Cardiac fibroblast (primary cell): ENCODE measurements around the gene TMEM179.
A peak's percentile ranks its signal among the peaks of the same experiment; 100 is the strongest.
"Not testable (repeated sequence)": the region's sequence is repeated elsewhere in the genome, so short reads cannot be mapped to it uniquely, and the experiment has no call there.

ENCODE experiments used
- DNase-seq, 2 donors: peaks; one replicate each; pipeline versions ENCODE4 v3.0.0 to v3.0.0-alpha.2; 2010; ENCODE audit warnings: low read depth in 2 of 2
- H3K4me3 ChIP-seq, 2 donors: replicated peaks in 1 of 2; 1 replicate in 1 of 2; 2 replicates in 1 of 2; pipeline ENCODE4 v1.5.1; 2011; ENCODE audit warnings: low read depth in 2 of 2, low read length in 2 of 2, mild to moderate bottlenecking in 2 of 2, moderate library complexity in 1 of 2
- TF ChIP-seq, protein P1 (sequence below): IDR thresholded peaks from one replicate; pipeline ENCODE4 v1.5.1; 2011; ENCODE audit warnings: low read depth, mild to moderate bottlenecking, low read length, inconsistent platforms

TMEM179 gene

DNA sequence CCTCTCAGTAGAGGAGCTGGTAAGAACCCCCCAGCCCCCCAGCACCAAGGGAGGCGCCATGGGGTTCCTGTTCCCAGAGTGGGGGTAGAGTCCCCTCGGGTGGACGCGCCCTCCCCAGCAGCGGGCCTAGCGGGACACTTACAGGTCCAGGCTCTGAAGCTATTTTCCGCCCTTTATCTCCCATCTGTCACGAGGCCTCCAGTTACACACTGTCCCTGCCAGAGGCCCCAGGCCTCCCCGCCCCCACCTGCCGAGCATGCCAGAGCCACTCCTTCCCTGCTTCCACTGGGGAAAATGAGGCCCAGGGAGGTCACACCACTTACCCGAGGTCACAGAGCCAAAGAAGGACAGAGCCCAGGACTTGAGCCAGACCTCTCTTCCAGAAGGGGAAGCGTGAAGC is 21.9 kb downstream of the TMEM179 start:
- no peak overlapping the region for H3K4me3 ChIP-seq
- TF ChIP-seq, protein P1, sequence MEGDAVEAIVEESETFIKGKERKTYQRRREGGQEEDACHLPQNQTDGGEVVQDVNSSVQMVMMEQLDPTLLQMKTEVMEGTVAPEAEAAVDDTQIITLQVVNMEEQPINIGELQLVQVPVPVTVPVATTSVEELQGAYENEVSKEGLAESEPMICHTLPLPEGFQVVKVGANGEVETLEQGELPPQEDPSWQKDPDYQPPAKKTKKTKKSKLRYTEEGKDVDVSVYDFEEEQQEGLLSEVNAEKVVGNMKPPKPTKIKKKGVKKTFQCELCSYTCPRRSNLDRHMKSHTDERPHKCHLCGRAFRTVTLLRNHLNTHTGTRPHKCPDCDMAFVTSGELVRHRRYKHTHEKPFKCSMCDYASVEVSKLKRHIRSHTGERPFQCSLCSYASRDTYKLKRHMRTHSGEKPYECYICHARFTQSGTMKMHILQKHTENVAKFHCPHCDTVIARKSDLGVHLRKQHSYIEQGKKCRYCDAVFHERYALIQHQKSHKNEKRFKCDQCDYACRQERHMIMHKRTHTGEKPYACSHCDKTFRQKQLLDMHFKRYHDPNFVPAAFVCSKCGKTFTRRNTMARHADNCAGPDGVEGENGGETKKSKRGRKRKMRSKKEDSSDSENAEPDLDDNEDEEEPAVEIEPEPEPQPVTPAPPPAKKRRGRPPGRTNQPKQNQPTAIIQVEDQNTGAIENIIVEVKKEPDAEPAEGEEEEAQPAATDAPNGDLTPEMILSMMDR = no peak
- peak in 1 of 2 donors; percentile 9 for DNase-seq

DNA sequence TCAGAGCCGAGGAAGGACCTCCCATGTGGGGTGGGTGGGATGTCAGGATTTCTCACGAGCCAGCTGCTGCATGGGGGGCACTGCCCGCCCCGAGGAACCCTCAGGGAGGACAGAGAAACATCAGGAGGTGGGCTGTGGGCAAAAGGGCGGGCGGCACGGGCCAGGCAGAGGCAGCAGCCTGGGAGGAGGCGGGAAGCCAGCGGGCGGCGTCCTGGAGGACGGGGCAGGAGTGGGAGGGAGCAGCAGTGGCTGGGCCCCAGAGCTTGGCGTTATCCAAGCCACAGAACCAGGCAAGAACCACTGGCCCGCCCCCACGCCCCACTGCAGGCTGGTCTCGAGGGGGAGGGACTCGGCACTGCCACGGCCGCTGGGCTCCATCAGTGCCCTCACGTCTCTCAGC is 22.6 kb downstream of the TMEM179 start:
- TF ChIP-seq, protein P1 = no peak
- DNase-seq = peak in 1 of 2 donors; percentile 8
- H3K4me3 ChIP-seq = no peak overlapping the region

DNA sequence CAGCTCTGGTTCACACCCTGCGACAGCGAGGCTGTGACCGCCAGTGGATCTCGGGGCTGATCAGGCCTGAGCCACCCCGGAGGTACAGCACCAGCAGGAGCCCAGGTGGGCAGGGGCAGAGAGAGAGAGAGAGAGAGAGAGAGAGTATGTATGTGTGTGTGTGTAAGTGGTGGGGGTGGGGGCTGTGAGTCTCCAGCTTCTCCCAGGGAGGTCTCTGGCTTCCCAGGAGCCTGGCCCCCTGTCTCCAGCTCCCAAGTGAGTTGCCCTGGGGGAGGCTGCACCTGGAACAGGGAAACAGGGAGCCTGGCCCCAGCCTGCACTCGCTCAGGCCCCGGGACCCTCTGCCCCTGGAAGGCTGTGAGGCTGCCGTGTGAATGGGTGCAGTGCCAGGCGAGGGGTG is 23.1 kb downstream of the TMEM179 start:
- DNase-seq = no peak
- TF ChIP-seq, protein P1 = no peak
- no peak overlapping the region for H3K4me3 ChIP-seq

DNA sequence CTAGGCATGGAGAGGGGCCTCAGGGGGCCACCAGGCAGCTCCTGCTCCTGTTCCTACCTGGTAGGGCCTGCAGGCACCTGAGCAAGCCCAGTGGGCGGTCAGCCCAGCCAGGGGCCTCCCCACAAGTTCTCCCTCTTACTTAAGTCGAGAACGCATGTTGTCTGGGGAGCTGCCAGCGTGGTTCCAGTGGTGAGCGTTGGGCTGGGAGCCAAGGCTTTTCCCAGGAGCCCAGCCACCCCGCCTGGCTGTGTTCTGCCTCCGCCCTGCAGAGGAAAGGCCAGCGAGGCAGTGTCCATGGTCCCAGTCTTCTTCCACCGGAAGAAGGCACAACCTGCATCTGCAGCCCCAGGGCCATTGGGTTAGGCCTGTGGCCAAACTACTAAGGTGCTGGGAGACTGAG is 23.6 kb downstream of the TMEM179 start:
- DNase-seq = peak; percentile 25 to 31
- H3K4me3 ChIP-seq = no peak overlapping the region
- TF ChIP-seq, protein P1 = no peak

DNA sequence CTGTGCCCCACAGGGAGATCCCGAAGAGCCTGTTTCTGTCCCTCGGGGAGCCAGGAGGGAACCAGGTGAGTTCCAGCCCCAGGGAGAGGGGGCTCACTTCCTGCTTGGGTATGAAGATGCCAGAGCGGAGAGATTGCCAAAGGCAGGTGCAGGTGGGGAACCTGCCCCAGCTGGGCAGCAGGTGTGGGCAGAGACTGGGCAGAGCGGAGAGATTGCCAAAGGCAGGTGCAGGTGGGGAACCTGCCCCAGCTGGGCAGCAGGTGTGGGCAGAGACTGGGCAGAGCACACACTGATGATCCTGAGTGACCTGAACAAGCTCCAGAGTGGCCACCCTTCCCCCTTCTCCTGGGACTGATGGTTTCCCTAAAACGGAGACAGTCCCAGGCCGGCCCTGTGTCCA is 24.6 kb downstream of the TMEM179 start:
- not testable (repeated sequence) for DNase-seq, H3K4me3 ChIP-seq

DNA sequence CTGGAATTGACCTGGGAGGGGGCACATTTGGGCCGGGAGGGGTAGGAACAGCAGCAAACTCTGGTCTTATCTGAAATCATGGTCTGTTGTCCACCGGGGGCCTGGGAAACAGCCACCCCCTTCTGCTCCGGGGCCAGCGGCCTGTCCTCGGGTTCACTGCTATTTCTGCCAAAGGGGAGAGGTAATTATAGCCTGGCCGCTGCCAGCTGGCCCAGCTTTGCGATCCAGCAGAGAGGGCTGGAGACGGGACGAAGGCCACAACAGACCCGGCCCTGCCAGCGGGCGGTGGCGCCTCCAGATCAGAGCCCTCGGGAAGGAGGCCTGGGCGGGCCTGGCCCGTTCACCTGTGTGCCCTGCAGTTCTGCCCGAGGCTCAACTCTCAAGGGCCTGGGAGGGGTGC is 25.1 kb downstream of the TMEM179 start, which contains the start of gene C14orf180:
TSS of gene C14orf180 (plus strand) at position 258 of the 400 bp plus-strand sequence. CDS start 6,667 bp downstream, outside the sequence.
- TF ChIP-seq, protein P1 = no peak
- H3K4me3 ChIP-seq = no peak within 1 kb of the TSS
- DNase-seq = no peak

DNA sequence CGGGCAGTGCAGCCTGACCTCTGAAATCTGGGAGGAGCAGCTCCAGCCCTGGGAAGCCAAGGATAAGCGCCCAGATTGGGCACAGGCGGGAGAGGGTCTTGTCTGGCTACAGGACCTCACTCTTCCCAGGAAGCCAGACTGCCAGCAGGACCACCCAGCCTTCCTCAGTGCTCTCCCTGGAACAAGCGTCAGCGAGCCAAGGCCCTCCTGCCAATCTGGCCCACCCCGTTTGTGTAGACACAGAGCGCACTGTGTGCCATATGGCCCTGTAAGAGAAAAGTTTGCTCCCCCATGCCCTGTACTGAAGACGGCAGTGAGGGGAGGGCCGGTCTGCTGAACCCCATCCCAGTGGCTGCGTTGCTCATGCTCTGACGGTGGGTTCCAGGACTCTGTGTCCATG is 26.3 kb downstream of the TMEM179 start:
- H3K4me3 ChIP-seq = no peak overlapping the region
- TF ChIP-seq, protein P1 = no peak
- no peak for DNase-seq
